Hepatocyte (in vitro differentiated cells): ENCODE measurements around the gene SYNJ2.

Experiments
- CTCF ChIP-seq: fragments of 200-600 bp; sonication (generic); IDR thresholded peaks from 2 replicates; pipeline ENCODE4 v1.5.1; 2016; ENCODE audit warnings: antibody characterized with exemption, mild to moderate bottlenecking; ENCODE audit not compliant: poor library complexity
- EZH2 ChIP-seq: fragments of 200-600 bp; sonication (generic); IDR thresholded peaks from 2 replicates; pipeline ENCODE4 v1.6.1; 2016; ENCODE audit warnings: antibody characterized with exemption, mild to moderate bottlenecking, borderline replicate concordance
- EZH2phosphoT487 ChIP-seq: fragments of 200-600 bp; sonication (generic); IDR thresholded peaks from one replicate; pipeline ENCODE4 v1.6.1; 2018; ENCODE audit warnings: antibody characterized with exemption, mild to moderate bottlenecking, low read depth, moderate library complexity; ENCODE audit not compliant: unreplicated experiment, severe bottlenecking

- TF ChIP-seq CTCF (no peak), EZH2phosphoT487 (no peak), EZH2 (no peak)
Measured at GRCh38 chr6:158110986-158111385, 129.3 kb downstream of the SYNJ2 start.
